Neural cell (in vitro differentiated cells): ENCODE data around the gene HMCN2.

Source experiments
- CTCF ChIP-seq: fragments of 450-650 bp; IDR thresholded peaks from 2 replicates; pipeline ENCODE4 v1.5.1; 2014; ENCODE audit warnings: antibody characterized with exemption, mild to moderate bottlenecking, moderate library complexity; ENCODE audit not compliant: poor library complexity, severe bottlenecking
- EZH2 ChIP-seq: fragments of 200-600, 300-800 bp; shearing (Covaris generic), sonication (generic); IDR thresholded peaks from 2 replicates; pipeline ENCODE4 v1.6.1; 2014; ENCODE audit warnings: antibody characterized with exemption, low read length, borderline replicate concordance, mild to moderate bottlenecking; ENCODE audit not compliant: insufficient read depth, poor library complexity, severe bottlenecking
- POLR2AphosphoS5 ChIP-seq: IDR thresholded peaks from 2 replicates; pipeline ENCODE4 v1.6.1; 2012
- REST ChIP-seq: IDR thresholded peaks from 2 replicates; pipeline ENCODE4 v1.6.1; 2012; ENCODE audit warnings: borderline replicate concordance
- TAF1 ChIP-seq: IDR thresholded peaks from 2 replicates; pipeline ENCODE4 v1.6.1; 2012; ENCODE audit warnings: low read depth

DNA sequence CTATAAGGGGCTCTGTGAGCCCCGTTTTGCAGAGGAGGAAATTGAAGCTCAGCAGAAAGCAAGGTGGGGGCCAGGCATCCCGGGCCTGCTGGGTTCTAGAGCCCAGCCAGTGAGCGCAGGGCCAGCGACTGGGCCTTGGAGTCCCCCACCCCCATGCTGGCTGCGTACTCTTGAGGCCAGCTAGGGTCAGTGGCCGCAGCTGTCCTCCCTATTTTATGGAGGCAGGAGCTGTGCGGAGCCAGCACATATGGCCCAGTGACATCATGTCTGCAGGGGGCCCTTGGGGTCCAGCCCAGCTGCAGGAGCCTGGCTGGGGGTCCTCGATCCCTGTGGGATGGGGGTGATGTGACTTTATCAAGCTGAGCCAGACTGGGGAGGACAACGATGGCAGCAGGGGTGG lies 71.3 kb downstream of the HMCN2 start:
- TF ChIP-seq CTCF, result no peak
- no peak for TF ChIP-seq POLR2AphosphoS5
- TF ChIP-seq TAF1, result no peak
- no peak for TF ChIP-seq EZH2
- no peak for TF ChIP-seq REST
